Measurements from ENCODE around the gene ANK2. TPM values are rescaled to one million over a fixed set of nuclear protein-coding genes. Genes with fewer than 3 reads are reported as not detected.

Gene ANK2
- total and polyA plus RNA-seq, 4 donors, result 1.1 to 61.2 (median 12.5) TPM

- H3K9me3 ChIP-seq (ENCODE audit: control insufficient read depth in 4 of 4, insufficient read depth in 3 of 4, low read length in 3 of 4), result peaks cover 0 to 3% (median 0%) of the 10 kb centered on the region in 4 donors
- no peak for TF ChIP-seq CTCF (IDR thresholded peaks at IDR 0.05; ENCODE audit: control extremely low read depth, extremely low read depth)
- no peaks in the 10 kb centered on the region for H3K4me1 ChIP-seq (ENCODE audit: control insufficient read depth in 5 of 5, insufficient read depth in 5 of 5, low read length in 5 of 5)
- H3K27me3 ChIP-seq (ENCODE audit: control insufficient read depth in 3 of 3, insufficient read depth in 3 of 3, low read length in 2 of 3), result no peaks in the 10 kb centered on the region
- H3K27ac ChIP-seq (ENCODE audit: low read depth in 1 of 2, low read length in 1 of 2), result no peak overlapping the region
- no peak overlapping the region for H3K9ac ChIP-seq (ENCODE audit: insufficient read depth in 1 of 2, low read length in 2 of 2)
- no peaks in the 10 kb centered on the region for H3K36me3 ChIP-seq (ENCODE audit: control insufficient read depth in 4 of 4, insufficient read depth in 4 of 4, low read length in 4 of 4)
- ATAC-seq (ENCODE audit: insufficient read depth, low FRiP score) (no peak), DNase-seq (no peak)
- no peak overlapping the region for H3K4me3 ChIP-seq
- 86 to 89% methylated on average over 7 of the region's 7 CpGs for WGBS, 2 donors
Measured at GRCh38 chr4:113270520-113271319, 221.3 kb downstream of the ANK2 start.

- H3K4me1 ChIP-seq (ENCODE audit: control insufficient read depth in 5 of 5, insufficient read depth in 5 of 5, low read length in 5 of 5), result no peaks in the 10 kb centered on the region
- ATAC-seq (ENCODE audit: insufficient read depth, low FRiP score) (no peak), DNase-seq (no peak)
- H3K36me3 ChIP-seq (ENCODE audit: control insufficient read depth in 4 of 4, insufficient read depth in 4 of 4, low read length in 4 of 4), result no peaks in the 10 kb centered on the region
- no peaks in the 10 kb centered on the region for H3K27me3 ChIP-seq (ENCODE audit: control insufficient read depth in 3 of 3, insufficient read depth in 3 of 3, low read length in 2 of 3)
- peaks cover 0 to 3% (median 0%) of the 10 kb centered on the region in 4 donors for H3K9me3 ChIP-seq (ENCODE audit: control insufficient read depth in 4 of 4, insufficient read depth in 3 of 4, low read length in 3 of 4)
- H3K27ac ChIP-seq (ENCODE audit: low read depth in 1 of 2, low read length in 1 of 2), result no peak overlapping the region
- no peak overlapping the region for H3K4me3 ChIP-seq
- H3K9ac ChIP-seq (ENCODE audit: insufficient read depth in 1 of 2, low read length in 2 of 2), result no peak overlapping the region
- TF ChIP-seq CTCF (IDR thresholded peaks at IDR 0.05; ENCODE audit: control extremely low read depth, extremely low read depth), result no peak
Measured at GRCh38 chr4:113272523-113272922, 223.1 kb downstream of the ANK2 start.

- DNase-seq (no peak), ATAC-seq (ENCODE audit: insufficient read depth, low FRiP score) (no peak)
- H3K9me3 ChIP-seq (ENCODE audit: control insufficient read depth in 4 of 4, insufficient read depth in 3 of 4, low read length in 3 of 4), result peaks cover 0 to 3% (median 0%) of the 10 kb centered on the region in 4 donors
Measured at GRCh38 chr4:113273721-113274220, 224.3 kb downstream of the ANK2 start.

More at GRCh38 chr4:113273721-113274220, 224.3 kb downstream of the ANK2 start:
- no peak for TF ChIP-seq CTCF (IDR thresholded peaks at IDR 0.05; ENCODE audit: control extremely low read depth, extremely low read depth)
- Histone ChIP-seq H3K4me3 (no peak overlapping the region), H3K9ac (ENCODE audit: insufficient read depth in 1 of 2, low read length in 2 of 2) (no peak overlapping the region), H3K4me1 (ENCODE audit: control insufficient read depth in 5 of 5, insufficient read depth in 5 of 5, low read length in 5 of 5) (no peaks in the 10 kb centered on the region), H3K27me3 (ENCODE audit: control insufficient read depth in 3 of 3, insufficient read depth in 3 of 3, low read length in 2 of 3) (no peaks in the 10 kb centered on the region), H3K27ac (ENCODE audit: low read depth in 1 of 2, low read length in 1 of 2) (no peak overlapping the region), H3K36me3 (ENCODE audit: control insufficient read depth in 4 of 4, insufficient read depth in 4 of 4, low read length in 4 of 4) (no peaks in the 10 kb centered on the region)
